ENCODE data around the gene PDE4D. TPM values are rescaled to one million over a fixed set of nuclear protein-coding genes. Genes with fewer than 3 reads are reported as not detected.

PDE4D gene
- total and polyA plus RNA-seq, 10 of the 15 experiments (the other 5 are each of a cell fraction or from before 2014, with no cell fraction given) = 0.87 to 4.1 (median 2.2) TPM

DNA sequence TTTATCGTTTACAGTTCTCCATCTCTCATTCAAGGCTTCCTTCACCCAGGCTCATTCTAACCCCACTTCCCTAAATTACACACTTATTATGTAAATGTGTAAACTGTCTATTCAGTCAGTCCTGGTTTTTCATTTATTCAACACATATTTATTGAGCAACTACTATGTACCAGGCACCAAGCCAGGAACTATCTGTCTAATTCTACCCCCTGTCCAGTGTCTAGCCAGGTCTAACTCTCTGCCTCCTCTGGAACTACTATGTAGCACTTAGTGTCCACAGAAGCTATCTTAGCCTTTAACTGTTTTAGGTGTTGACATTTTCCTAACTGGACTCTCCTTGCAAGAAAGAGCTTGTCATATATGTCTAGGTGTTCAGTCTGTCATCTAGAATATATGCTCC is 56.5 kb downstream of the PDE4D start (continued):
- no peak for TF ChIP-seq EZH2 (IDR thresholded peaks at IDR 0.05; ENCODE audit: borderline replicate concordance, control insufficient read depth, low read depth, low read length)

GRCh38 chr5:59835800-59836199 is 57.7 kb downstream of the PDE4D start:
- CTCF ChIA-PET = interaction anchor here (1.0 kb wide), 1 partner anchor 22 kb away, joined by 3 read pairs; no protein-coding TSS in a partner anchor
- FAIRE-seq = no peak
- WGBS (ENCODE audit: insufficient coverage, insufficient replicate concordance, low lambda C conversion rate, missing lambda C conversion rate) = 6% methylated on average over 3 of the region's 3 CpGs
- TF ChIP-seq CHD2 (IDR thresholded peaks at IDR 0.05; ENCODE audit: borderline replicate concordance, low read depth, low read length) (no peak), ZZZ3 (IDR thresholded peaks at IDR 0.05; ENCODE audit: control insufficient read depth, insufficient read length, low read depth) (no peak), DPF2 (IDR thresholded peaks at IDR 0.05) (no peak), MTA2 (IDR thresholded peaks at IDR 0.05; ENCODE audit: low read depth) (no peak), ZNF24 (IDR thresholded peaks at IDR 0.05) (no peak), POLR2A (IDR thresholded peaks at IDR 0.05; ENCODE audit: low read depth, low read length) (no peak), ZBTB33 (IDR thresholded peaks at IDR 0.05) (no peak), CBX5 (IDR thresholded peaks at IDR 0.05; ENCODE audit: low read depth) (no peak), ASH2L (IDR thresholded peaks at IDR 0.05; ENCODE audit: borderline replicate concordance, low read depth) (no peak), HDAC2 (IDR thresholded peaks at IDR 0.05) (no peak), SUPT20H (IDR thresholded peaks at IDR 0.05; ENCODE audit: borderline replicate concordance, control insufficient read depth, low read depth, low read length) (no peak)
- TF ChIP-seq, protein P1, sequence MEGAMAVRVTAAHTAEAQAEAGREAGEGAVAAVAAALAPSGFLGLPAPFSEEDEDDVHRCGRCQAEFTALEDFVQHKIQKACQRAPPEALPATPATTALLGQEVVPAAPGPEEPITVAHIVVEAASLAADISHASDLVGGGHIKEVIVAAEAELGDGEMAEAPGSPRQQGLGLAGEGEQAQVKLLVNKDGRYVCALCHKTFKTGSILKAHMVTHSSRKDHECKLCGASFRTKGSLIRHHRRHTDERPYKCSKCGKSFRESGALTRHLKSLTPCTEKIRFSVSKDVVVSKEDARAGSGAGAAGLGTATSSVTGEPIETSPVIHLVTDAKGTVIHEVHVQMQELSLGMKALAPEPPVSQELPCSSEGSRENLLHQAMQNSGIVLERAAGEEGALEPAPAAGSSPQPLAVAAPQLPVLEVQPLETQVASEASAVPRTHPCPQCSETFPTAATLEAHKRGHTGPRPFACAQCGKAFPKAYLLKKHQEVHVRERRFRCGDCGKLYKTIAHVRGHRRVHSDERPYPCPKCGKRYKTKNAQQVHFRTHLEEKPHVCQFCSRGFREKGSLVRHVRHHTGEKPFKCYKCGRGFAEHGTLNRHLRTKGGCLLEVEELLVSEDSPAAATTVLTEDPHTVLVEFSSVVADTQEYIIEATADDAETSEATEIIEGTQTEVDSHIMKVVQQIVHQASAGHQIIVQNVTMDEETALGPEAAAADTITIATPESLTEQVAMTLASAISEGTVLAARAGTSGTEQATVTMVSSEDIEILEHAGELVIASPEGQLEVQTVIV (IDR thresholded peaks at IDR 0.05; ENCODE audit: borderline replicate concordance, partially characterized antibody) = no peak
- TF ChIP-seq, protein P2, sequence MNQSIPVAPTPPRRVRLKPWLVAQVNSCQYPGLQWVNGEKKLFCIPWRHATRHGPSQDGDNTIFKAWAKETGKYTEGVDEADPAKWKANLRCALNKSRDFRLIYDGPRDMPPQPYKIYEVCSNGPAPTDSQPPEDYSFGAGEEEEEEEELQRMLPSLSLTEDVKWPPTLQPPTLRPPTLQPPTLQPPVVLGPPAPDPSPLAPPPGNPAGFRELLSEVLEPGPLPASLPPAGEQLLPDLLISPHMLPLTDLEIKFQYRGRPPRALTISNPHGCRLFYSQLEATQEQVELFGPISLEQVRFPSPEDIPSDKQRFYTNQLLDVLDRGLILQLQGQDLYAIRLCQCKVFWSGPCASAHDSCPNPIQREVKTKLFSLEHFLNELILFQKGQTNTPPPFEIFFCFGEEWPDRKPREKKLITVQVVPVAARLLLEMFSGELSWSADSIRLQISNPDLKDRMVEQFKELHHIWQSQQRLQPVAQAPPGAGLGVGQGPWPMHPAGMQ (IDR thresholded peaks at IDR 0.05; ENCODE audit: borderline replicate concordance) = no peak
- TF ChIP-seq, protein P3, sequence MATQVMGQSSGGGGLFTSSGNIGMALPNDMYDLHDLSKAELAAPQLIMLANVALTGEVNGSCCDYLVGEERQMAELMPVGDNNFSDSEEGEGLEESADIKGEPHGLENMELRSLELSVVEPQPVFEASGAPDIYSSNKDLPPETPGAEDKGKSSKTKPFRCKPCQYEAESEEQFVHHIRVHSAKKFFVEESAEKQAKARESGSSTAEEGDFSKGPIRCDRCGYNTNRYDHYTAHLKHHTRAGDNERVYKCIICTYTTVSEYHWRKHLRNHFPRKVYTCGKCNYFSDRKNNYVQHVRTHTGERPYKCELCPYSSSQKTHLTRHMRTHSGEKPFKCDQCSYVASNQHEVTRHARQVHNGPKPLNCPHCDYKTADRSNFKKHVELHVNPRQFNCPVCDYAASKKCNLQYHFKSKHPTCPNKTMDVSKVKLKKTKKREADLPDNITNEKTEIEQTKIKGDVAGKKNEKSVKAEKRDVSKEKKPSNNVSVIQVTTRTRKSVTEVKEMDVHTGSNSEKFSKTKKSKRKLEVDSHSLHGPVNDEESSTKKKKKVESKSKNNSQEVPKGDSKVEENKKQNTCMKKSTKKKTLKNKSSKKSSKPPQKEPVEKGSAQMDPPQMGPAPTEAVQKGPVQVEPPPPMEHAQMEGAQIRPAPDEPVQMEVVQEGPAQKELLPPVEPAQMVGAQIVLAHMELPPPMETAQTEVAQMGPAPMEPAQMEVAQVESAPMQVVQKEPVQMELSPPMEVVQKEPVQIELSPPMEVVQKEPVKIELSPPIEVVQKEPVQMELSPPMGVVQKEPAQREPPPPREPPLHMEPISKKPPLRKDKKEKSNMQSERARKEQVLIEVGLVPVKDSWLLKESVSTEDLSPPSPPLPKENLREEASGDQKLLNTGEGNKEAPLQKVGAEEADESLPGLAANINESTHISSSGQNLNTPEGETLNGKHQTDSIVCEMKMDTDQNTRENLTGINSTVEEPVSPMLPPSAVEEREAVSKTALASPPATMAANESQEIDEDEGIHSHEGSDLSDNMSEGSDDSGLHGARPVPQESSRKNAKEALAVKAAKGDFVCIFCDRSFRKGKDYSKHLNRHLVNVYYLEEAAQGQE (IDR thresholded peaks at IDR 0.05; ENCODE audit: low read depth, low read length) = no peak

More at GRCh38 chr5:59835800-59836199, 57.7 kb downstream of the PDE4D start:
- SMC1A ChIA-PET (ENCODE audit: uncharacterized antibody, unreplicated experiment) = no interaction called here
- Histone ChIP-seq H3K4me2 (ENCODE audit: control insufficient read depth, insufficient read depth) (no peak overlapping the region), H2AFZ (ENCODE audit: control insufficient read depth, low read depth, low read length) (no peak overlapping the region), H3K4me1 (ENCODE audit: control insufficient read depth, insufficient read depth, low read length) (no peaks in the 10 kb centered on the region), H3K36me3 (ENCODE audit: control insufficient read depth in 2 of 2, insufficient read depth in 2 of 2, low read length in 1 of 2) (no peaks in the 10 kb centered on the region), H3K9ac (ENCODE audit: control insufficient read depth, insufficient read depth, low read length) (no peak overlapping the region), H3K9me3 (replicated peaks; ENCODE audit: control insufficient read depth, insufficient read depth, low read length) (no peaks in the 10 kb centered on the region), H3K27ac (ENCODE audit: control insufficient read depth, insufficient read depth) (no peak overlapping the region), H4K20me1 (ENCODE audit: control insufficient read depth, insufficient read depth) (no peaks in the 10 kb centered on the region), H3K27me3 (replicated peaks in 1 of 2; ENCODE audit: control insufficient read depth in 2 of 2, insufficient read depth in 2 of 2, low read length in 1 of 2) (no peaks in the 10 kb centered on the region; a peak in 1 of 4 replicates), H3K4me3 (no peak overlapping the region), H3K79me2 (ENCODE audit: control insufficient read depth, insufficient read depth, low read length) (no peaks in the 10 kb centered on the region)
- no peak for DNase-seq (ENCODE audit: low read depth, low spot score)
- intact Hi-C loops (cut with micrococcal nuclease; ENCODE audit: unreplicated experiment) = no loop called here
- in situ Hi-C loops (cut with MboI) = no loop called here
- RAD21 ChIA-PET (ENCODE audit: unreplicated experiment) = no interaction called here
- no peak for ATAC-seq
- POLR2A ChIA-PET = no interaction called here
- BruUV-seq (replicated peaks) = no TSS peak

Data from GM12878 (cell line).